ENCODE data around the gene TMUB1.

TMUB1 gene

DNA sequence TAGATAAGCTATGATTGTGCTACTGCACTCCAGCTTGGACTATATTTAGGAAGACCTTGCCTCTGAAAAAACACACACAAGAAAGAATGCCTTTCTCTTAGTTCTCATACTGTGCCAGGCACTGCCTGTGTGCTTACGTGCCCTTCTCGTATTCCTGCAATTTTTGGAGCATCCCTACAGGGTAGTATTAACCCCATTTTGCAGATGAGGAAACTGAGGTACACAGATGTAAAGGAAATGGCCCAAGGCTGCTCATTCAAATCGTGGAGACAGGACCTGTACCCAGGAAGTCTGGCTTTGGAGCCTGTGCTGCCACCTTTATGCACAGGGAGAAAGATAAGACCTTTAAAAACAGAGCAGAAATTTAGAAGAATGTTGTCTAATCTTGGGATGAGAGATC is 19.7 kb upstream of the TMUB1 start:
- H3K27me3 ChIP-seq (replicated peaks; ENCODE audit: control insufficient read depth, insufficient read depth, low read length): no peaks in the 10 kb centered on the region
- DNase-seq (ENCODE audit: extremely low read depth, insufficient read length): no peak
- no peak overlapping the region for H3K4me3 ChIP-seq (replicated peaks; ENCODE audit: low read depth, low read length)
- no peaks in the 10 kb centered on the region for H3K36me3 ChIP-seq (ENCODE audit: control insufficient read depth, insufficient read depth, low read length)
- no peak for TF ChIP-seq CTCF (IDR thresholded peaks at IDR 0.05; ENCODE audit: insufficient read depth, low read length, poor library complexity, severe bottlenecking)

DNA sequence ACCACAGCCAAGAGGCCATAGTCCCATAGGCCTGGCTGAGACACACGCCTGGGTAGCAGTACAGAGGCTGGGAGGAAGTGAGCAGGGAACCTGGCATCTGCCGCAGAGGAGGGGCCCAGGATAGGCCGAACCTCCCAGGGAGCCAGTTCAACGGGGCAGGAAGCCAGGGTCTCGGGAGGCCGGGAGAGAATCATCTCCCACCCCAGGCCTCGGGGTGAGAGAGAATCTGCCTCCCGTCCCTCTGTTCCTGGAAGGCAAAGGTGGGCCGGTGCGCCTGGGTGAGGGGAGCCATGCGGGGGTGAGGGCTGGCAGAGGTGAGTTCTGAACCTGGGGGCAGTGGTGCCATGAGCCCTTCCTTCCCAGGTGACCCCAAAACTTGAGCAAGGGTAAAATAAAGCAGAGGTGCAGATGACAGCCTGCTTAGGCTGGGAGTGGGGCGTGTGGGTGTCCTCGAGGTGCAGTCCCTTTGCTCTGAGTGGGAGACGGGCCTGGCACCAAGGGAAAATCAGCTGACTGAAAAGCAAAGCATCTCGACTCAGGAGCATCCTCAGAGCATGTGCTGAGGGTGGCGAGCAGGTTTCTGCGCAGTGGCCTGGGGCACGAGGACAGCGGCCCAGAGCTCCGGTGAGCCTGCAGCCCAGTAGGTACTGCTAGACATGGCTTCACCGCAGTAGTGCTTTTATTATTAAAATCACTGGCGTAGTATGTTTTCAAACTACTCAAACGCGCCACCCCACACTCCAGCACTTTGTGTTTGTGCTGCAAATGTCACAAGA is 18.5 kb upstream of the TMUB1 start:
- H3K27me3 ChIP-seq (replicated peaks; ENCODE audit: control insufficient read depth, insufficient read depth, low read length): no peaks in the 10 kb centered on the region
- H3K36me3 ChIP-seq (ENCODE audit: control insufficient read depth, insufficient read depth, low read length): no peaks in the 10 kb centered on the region
- H3K4me3 ChIP-seq (replicated peaks; ENCODE audit: low read depth, low read length): no peak overlapping the region
- no peak for DNase-seq (ENCODE audit: extremely low read depth, insufficient read length)
- no peak for TF ChIP-seq CTCF (IDR thresholded peaks at IDR 0.05; ENCODE audit: insufficient read depth, low read length, poor library complexity, severe bottlenecking)

DNA sequence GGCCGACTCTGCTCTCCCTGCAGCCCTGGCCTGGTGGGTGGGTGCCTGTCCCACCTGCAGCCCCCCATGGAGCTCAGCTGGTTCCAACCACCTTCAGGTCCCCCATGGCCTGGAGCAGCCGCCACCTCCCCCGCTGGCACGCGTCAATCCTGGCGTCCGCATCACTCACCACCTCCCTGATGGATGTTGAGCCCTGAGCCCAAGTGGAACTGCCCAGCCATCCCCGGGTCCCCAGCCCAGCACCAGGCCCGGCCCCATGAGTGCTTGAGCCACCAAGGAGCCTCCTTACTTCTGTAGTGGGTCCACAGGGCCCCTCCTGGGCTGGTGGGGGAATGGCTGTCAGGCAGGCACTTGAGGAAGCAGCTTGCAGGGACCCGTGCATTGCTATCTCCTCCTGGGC is 17.6 kb upstream of the TMUB1 start:
- Histone ChIP-seq H3K27me3 (replicated peaks; ENCODE audit: control insufficient read depth, insufficient read depth, low read length) (no peaks in the 10 kb centered on the region), H3K4me3 (replicated peaks; ENCODE audit: low read depth, low read length) (no peak overlapping the region), H3K36me3 (ENCODE audit: control insufficient read depth, insufficient read depth, low read length) (no peaks in the 10 kb centered on the region)
- no peak for DNase-seq (ENCODE audit: extremely low read depth, insufficient read length)
- no peak for TF ChIP-seq CTCF (IDR thresholded peaks at IDR 0.05; ENCODE audit: insufficient read depth, low read length, poor library complexity, severe bottlenecking)

DNA sequence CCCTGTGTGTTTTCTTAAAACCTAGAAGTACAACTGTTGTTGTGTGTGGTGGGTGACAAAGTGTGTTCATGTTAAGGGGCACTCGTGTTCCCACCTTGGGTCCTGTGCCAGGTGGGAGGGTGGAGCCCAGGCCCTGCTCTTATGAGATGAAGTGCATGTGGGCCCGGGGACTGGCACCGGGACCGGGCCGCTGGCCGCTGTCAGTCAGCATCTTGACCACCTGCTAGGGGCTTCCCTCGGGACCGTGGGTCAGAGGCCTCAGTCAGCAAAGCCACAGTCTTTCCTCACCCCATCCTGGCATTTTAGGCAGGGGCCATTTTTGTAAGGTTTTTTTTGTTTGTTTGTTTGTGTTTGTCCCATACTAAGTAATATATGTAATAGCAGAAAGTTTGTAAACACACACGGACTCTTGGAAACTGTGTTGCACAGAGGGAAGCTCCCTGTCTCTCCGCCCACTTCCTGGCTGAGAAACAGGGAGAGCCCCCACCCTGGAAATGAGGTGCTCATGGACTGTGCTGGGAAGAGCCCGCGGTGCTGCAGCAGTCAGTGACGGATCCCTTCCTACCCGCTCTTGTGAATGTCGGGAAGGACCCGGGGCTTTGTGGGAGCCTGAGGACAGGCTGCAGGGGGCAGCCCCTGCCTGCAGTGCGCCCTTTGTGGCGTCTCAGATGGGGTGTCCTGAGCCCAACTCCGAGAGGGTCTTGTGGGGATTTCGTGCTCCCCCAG is 16.4 kb upstream of the TMUB1 start:
- TF ChIP-seq CTCF (IDR thresholded peaks at IDR 0.05; ENCODE audit: insufficient read depth, low read length, poor library complexity, severe bottlenecking): no peak
- H3K4me3 ChIP-seq (replicated peaks; ENCODE audit: low read depth, low read length): no peak overlapping the region
- no peaks in the 10 kb centered on the region for H3K27me3 ChIP-seq (replicated peaks; ENCODE audit: control insufficient read depth, insufficient read depth, low read length)
- H3K36me3 ChIP-seq (ENCODE audit: control insufficient read depth, insufficient read depth, low read length): no peaks in the 10 kb centered on the region
- no peak for DNase-seq (ENCODE audit: extremely low read depth, insufficient read length)

DNA sequence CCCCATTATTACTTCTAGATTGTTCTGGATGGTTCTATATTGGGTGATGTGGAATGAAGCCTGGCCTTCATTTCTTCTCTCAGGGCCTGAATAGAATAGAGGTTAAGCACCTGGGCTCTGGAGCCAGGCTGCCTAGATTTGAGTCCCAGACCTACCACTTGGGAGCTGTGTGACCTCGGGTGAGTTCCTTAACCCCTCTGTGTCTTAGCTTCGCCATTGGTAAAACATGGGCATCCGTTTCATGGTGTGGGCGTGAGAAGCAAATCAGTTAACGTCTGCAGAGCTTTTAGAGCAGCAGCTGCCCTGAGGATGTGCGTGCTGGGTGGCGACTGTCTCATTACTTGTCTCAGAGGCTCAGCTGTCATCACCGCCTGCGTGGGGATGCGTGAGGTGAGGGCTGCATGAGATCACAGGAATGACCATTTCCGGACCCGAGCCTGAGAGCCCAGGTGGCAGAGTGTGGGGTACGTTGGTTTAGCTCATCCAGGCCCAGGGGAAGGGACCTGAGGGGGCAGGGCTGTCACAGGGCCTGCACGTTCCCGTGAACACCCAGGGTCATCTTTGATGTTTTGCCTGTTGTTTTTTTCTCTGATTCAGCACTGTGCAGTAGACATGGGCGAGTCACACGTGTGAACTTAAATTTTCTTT is 12.7 kb upstream of the TMUB1 start:
- Histone ChIP-seq H3K36me3 (ENCODE audit: control insufficient read depth, insufficient read depth, low read length) (peaks cover 2% of the 10 kb centered on the region), H3K4me3 (replicated peaks; ENCODE audit: low read depth, low read length) (no peak overlapping the region), H3K27me3 (replicated peaks; ENCODE audit: control insufficient read depth, insufficient read depth, low read length) (no peaks in the 10 kb centered on the region)
- TF ChIP-seq CTCF (IDR thresholded peaks at IDR 0.05; ENCODE audit: insufficient read depth, low read length, poor library complexity, severe bottlenecking): no peak
- DNase-seq (ENCODE audit: extremely low read depth, insufficient read length): no peak
